ENCODE results near the gene UNC5C.

DNA sequence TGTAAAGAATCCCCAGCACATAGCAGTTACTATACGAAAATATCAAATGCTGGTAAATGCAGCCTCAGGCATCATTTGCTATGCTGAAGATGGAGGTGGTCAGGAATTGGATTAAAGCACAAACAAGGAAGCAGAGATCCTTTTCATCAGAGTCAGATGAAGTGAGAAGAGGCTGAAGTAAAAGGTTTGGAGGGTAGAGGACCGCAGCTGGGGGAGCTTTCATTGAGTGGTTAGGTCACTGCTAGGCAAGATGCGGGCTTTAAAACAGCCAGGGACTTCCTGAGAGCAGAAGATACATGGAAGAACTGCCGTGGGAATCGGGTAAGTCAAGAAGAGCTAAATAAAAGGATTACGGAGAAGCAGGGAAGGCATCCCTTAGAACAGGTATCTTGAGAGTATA is 351.4 kb downstream of the UNC5C start:
- TF ChIP-seq, protein P1, sequence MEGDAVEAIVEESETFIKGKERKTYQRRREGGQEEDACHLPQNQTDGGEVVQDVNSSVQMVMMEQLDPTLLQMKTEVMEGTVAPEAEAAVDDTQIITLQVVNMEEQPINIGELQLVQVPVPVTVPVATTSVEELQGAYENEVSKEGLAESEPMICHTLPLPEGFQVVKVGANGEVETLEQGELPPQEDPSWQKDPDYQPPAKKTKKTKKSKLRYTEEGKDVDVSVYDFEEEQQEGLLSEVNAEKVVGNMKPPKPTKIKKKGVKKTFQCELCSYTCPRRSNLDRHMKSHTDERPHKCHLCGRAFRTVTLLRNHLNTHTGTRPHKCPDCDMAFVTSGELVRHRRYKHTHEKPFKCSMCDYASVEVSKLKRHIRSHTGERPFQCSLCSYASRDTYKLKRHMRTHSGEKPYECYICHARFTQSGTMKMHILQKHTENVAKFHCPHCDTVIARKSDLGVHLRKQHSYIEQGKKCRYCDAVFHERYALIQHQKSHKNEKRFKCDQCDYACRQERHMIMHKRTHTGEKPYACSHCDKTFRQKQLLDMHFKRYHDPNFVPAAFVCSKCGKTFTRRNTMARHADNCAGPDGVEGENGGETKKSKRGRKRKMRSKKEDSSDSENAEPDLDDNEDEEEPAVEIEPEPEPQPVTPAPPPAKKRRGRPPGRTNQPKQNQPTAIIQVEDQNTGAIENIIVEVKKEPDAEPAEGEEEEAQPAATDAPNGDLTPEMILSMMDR (IDR thresholded peaks at IDR 0.05): no peak
- TF ChIP-seq POLR2A (IDR thresholded peaks at IDR 0.05): no peak
